Gastrocnemius medialis (tissue), 4 donors: ENCODE data around the gene SMYD3. TPM values are rescaled to one million over a fixed set of nuclear protein-coding genes. Genes with fewer than 3 reads are reported as not detected.

Experiments used
- ATAC-seq, 2 donors: fragments of 150-250 bp; one replicate each; pipeline ENCODE4 v1.9.1; 2016
- DNase-seq, 2 donors: peaks; one replicate each; pipeline ENCODE4 v3.0.0-alpha.2; 2019
- H3K27ac ChIP-seq, 4 donors: fragments of 200-600 bp; sonication (generic); 1 replicate in 1 of 4; 2 replicates in 3 of 4; pipeline ENCODE4 v1.5.1; 2016 to 2018; ENCODE audit warnings: mild to moderate bottlenecking in 2 of 4, moderate library complexity in 1 of 4
- H3K27me3 ChIP-seq, 3 donors: fragments of 200-600 bp; sonication (generic) in 2 of 3; 1 replicate in 1 of 3; 2 replicates in 2 of 3; pipeline versions ENCODE4 v1.5.1 to v1.6.0; 2016 to 2019; ENCODE audit warnings: mild to moderate bottlenecking in 1 of 3, moderate library complexity in 1 of 3
- H3K36me3 ChIP-seq, 2 donors: fragments of 200-600 bp; sonication (generic) in 1 of 2; one replicate each; pipeline ENCODE4 v1.5.1; 2017 to 2018
- H3K4me1 ChIP-seq, 2 donors: fragments of 200-600 bp; sonication (generic) in 1 of 2; one replicate each; pipeline ENCODE4 v1.5.1; 2016 to 2017; ENCODE audit warnings: mild to moderate bottlenecking in 2 of 2
- H3K4me3 ChIP-seq, 4 donors: fragments of 200-600 bp; sonication (generic) in 3 of 4; 1 replicate in 1 of 4; 2 replicates in 3 of 4; pipeline ENCODE4 v1.5.1; 2016 to 2019; ENCODE audit warnings: mild to moderate bottlenecking in 2 of 4
- H3K9me3 ChIP-seq, 3 donors: fragments of 200-600 bp; sonication (generic) in 2 of 3; 1 replicate in 1 of 3; 2 replicates in 2 of 3; pipeline ENCODE4 v1.5.1; 2016 to 2019
- CTCF ChIP-seq, 5 experiments: fragments of 450-650 bp in 3 of 5; fragments of 200-600 bp in 2 of 5; sonication (generic) in 2 of 5; IDR thresholded peaks in 4 of 5; conservative IDR thresholded peaks in 1 of 5; 1 replicate in 4 of 5; 2 replicates in 1 of 5; pipeline ENCODE4 v1.5.1; 2016 to 2019; ENCODE audit warnings: antibody characterized with exemption in 5 of 5, mild to moderate bottlenecking in 3 of 5, moderate library complexity in 3 of 5
- POLR2A ChIP-seq, 2 donors: fragments of 450-650 bp; IDR thresholded peaks; one replicate each; pipeline ENCODE4 v1.6.1; 2017; ENCODE audit warnings: antibody characterized with exemption in 2 of 2, mild to moderate bottlenecking in 2 of 2, moderate library complexity in 2 of 2
- in situ Hi-C, 4 donors: fragments of 200-750 bp; cut with MboI; loops; one replicate each; pipeline versions ENCODE4 v1.15.0 to v1.8.0; 2017; ENCODE audit warnings: low sequenced_read_pairs in 4 of 4
- intact Hi-C: fragments of 100-400 bp; cut with DNase I; formaldehyde crosslinking; loops from one replicate; pipeline ENCODE4 v1.15.1; 2023; ENCODE audit warnings: low total_unique reads
- total RNA-seq, 4 donors: library from RNA; depleted of rRNA; stranded (reverse); fragments of >200 nt; gene quantifications; one replicate each; pipeline versions ENCODE4 v1.1.0 to v1.2.3, GENCODE V29; 2016

SMYD3 gene
- total RNA-seq, 4 donors from 2014 or later: 4.4 to 10.3 (median 6.3) TPM

GRCh38 chr1:246065592-246065991 lies 441.5 kb downstream of the SMYD3 start:
- no peak for ATAC-seq
- in situ Hi-C loops: no loop called here

DNA sequence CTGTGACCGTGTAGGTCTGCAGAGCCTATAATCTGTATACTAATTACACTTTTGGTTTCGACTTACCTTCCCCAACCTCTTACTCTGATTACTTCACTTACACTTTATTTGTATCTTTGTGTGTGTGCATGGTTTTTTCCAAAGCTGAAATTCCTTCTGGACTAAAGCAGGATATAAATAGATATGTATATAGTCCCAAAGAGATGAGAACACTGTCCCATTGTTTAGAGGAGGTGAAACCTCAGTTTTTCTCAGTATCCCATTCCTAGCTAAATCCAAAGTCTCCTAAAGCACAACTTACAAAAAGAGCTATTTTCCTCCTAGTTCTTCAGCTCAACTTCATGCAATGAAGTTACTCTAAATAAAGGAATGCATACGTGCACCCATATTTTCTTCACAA lies 442.2 kb downstream of the SMYD3 start:
- in situ Hi-C loops (no loop called here), intact Hi-C loops (no loop called here)
- Histone ChIP-seq H3K9me3 (no peaks in the 10 kb centered on the region), H3K4me3 (no peak overlapping the region), H3K36me3 (no peaks in the 10 kb centered on the region), H3K27me3 (no peaks in the 10 kb centered on the region), H3K27ac (no peak overlapping the region), H3K4me1 (no peaks in the 10 kb centered on the region)
- ATAC-seq (no peak), DNase-seq (no peak)
- no peak for TF ChIP-seq CTCF (IDR thresholded peaks at IDR 0.05 in 4 of 5, conservative IDR thresholded peaks at IDR 0.05 in 1 of 5)
- no peak for TF ChIP-seq POLR2A (IDR thresholded peaks at IDR 0.05)

More at GRCh38 chr1:246065592-246065991, 441.5 kb downstream of the SMYD3 start:
- no peaks in the 10 kb centered on the region for H3K27me3 ChIP-seq
- H3K27ac ChIP-seq: no peak overlapping the region
- TF ChIP-seq POLR2A (IDR thresholded peaks at IDR 0.05) (no peak), CTCF (IDR thresholded peaks at IDR 0.05 in 4 of 5, conservative IDR thresholded peaks at IDR 0.05 in 1 of 5) (no peak)
- H3K36me3 ChIP-seq: no peaks in the 10 kb centered on the region
- DNase-seq: no peak
- intact Hi-C loops: no loop called here
- no peaks in the 10 kb centered on the region for H3K4me1 ChIP-seq
- no peaks in the 10 kb centered on the region for H3K9me3 ChIP-seq
- no peak overlapping the region for H3K4me3 ChIP-seq

DNA sequence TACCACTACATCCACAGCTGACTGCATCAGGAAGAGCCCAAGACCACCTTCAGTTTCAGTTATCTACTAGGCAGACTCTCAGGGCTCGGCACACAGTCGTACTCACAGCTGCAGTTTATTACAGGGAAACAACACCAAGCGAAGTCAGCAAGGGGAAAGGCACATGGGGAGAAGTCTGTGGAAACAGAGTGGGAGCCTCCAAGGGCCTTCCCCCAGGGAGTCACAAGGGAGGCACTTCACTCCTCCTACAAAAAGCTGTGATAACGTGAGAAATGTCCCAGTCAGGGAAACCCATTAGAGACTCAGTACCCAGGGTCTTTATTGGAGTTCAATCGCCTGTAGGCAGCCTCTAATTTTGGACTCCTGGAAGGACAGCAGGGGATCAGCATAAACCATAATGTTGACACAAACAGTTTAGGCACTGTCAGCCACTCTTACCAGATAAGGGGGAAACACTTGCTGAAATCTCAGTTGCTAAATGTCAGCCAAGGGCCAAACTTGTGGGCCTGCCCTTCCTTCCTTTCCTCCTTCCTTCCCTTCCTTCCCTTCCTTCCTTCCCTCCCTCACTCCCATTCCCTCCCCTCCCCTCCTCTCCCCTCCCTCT lies 444.0 kb downstream of the SMYD3 start:
- ATAC-seq (no peak), DNase-seq (no peak)
- H3K9me3 ChIP-seq: no peaks in the 10 kb centered on the region
- TF ChIP-seq POLR2A (IDR thresholded peaks at IDR 0.05): no peak
- TF ChIP-seq CTCF (IDR thresholded peaks at IDR 0.05 in 4 of 5, conservative IDR thresholded peaks at IDR 0.05 in 1 of 5): no peak
- H3K4me3 ChIP-seq: no peak overlapping the region
- in situ Hi-C loops (no loop called here), intact Hi-C loops (no loop called here)
- H3K4me1 ChIP-seq: no peaks in the 10 kb centered on the region
- no peaks in the 10 kb centered on the region for H3K27me3 ChIP-seq
- no peaks in the 10 kb centered on the region for H3K36me3 ChIP-seq
- no peak overlapping the region for H3K27ac ChIP-seq

DNA sequence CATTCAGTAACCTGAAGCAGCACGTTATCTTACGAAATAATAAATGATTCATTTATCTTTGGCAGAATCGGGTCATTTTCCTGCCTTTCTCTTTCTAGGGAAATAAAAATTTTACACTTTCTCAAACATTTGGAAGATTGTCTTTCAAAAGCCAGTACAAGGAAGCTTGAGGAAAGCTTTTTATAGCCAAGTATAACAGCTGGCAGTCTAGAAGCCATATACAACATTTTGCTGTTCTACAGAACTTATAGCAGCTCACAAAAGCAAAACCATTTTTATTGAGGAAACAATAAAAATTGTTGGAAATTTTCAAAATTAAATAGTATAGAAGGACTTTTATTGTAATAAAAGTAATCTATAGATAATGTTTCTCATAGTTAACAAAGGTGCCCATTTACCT lies 448.6 kb downstream of the SMYD3 start:
- Histone ChIP-seq H3K4me1 (no peaks in the 10 kb centered on the region), H3K9me3 (no peaks in the 10 kb centered on the region), H3K27ac (no peak overlapping the region), H3K36me3 (no peaks in the 10 kb centered on the region), H3K4me3 (no peak overlapping the region), H3K27me3 (no peaks in the 10 kb centered on the region)
- no peak for TF ChIP-seq POLR2A (IDR thresholded peaks at IDR 0.05)
- no peak for TF ChIP-seq CTCF (IDR thresholded peaks at IDR 0.05 in 4 of 5, conservative IDR thresholded peaks at IDR 0.05 in 1 of 5)
- in situ Hi-C loops (no loop called here), intact Hi-C loops (no loop called here)
- ATAC-seq (no peak), DNase-seq (no peak)

DNA sequence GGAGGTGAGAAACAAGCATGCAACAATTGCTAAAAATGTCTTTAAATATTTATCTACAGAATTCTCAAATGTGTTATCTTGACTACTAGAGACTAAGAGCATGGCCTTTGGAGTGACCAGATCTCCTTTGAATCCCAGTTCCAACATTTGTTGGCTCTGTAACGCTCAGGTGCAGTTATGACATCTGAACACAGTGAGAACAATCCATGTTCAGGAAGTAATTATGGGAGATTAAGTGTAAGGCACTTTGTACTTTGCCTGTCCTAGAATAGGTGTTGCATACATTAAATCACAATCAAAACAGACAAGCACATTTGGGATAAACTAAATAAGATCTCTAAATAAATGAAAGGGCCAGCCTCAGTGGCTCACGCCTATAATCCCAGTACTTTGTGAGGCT lies 454.5 kb downstream of the SMYD3 start:
- in situ Hi-C loops (no loop called here), intact Hi-C loops (no loop called here)
- no peak overlapping the region for H3K27ac ChIP-seq
- TF ChIP-seq CTCF (IDR thresholded peaks at IDR 0.05 in 4 of 5, conservative IDR thresholded peaks at IDR 0.05 in 1 of 5): no peak
- no peak for TF ChIP-seq POLR2A (IDR thresholded peaks at IDR 0.05)
- no peaks in the 10 kb centered on the region for H3K9me3 ChIP-seq
- no peak for ATAC-seq
- no peaks in the 10 kb centered on the region for H3K27me3 ChIP-seq
- DNase-seq: no peak
- H3K36me3 ChIP-seq: no peaks in the 10 kb centered on the region
- no peak overlapping the region for H3K4me3 ChIP-seq
- H3K4me1 ChIP-seq: no peaks in the 10 kb centered on the region
